ENCODE results near the gene SGTA. TPM values are rescaled to one million over a fixed set of nuclear protein-coding genes. Genes with fewer than 3 reads are reported as not detected.

Gene SGTA
- total RNA-seq, 4 donors from 2014 or later: 43.4 to 86.8 (median 73.4) TPM

DNA sequence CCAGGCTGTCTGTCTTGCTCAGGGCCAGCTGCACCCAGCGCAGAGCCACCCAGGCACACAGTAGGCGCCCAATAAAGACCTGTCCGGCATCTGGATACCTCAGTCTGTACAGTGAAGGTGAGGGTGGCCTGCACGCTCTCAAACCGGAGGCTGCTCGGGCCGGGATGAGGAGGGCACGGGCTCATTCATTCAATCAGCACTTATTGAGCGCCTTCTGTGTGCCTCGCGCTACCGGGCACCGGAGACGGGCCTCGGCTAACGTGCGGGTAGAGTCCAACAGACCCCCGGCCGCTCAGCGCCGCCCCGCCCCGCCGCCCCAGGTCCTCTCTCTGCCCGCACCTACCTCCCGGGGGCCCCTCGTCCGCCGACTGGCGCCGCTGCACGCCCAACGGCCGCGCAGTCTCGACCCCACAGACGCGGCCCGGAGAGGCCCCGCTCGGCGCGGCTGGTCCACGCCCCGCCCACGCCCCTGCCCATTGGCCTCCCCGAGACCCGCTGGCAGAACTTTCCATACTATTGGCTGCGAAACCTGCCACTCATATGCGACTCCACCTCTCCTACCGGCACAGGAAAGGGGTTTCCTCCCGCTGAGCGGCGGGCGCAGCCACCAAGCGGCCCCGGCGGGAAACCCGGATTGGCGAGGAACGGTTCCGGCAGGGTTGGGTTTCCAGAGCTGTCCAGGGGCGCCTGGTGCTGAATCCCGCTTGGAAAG is 43.3 kb downstream of the SGTA start, which contains the start of gene SLC39A3:
Gene SLC39A3, minus strand, starts transcription at position 416 of the 712 bp plus-strand sequence. CDS start 2,760 bp downstream, outside the sequence.
- intact Hi-C loops (cut with DNase I): no loop called here
- peak within 1 kb of the TSS; percentile 53 to 94 (median 93) for H3K4me3 ChIP-seq (replicated peaks in 1 of 3)
- H3K4me1 ChIP-seq: peaks cover 7 to 9% of the 10 kb centered on the region in 2 donors
- peak; percentile 98 to 99 for DNase-seq
- peaks cover 7 to 11% of the 10 kb centered on the region in 2 donors for H3K36me3 ChIP-seq
- WGBS, 2 donors: 0 to 1% methylated on average over 31 of the region's 64 CpGs
- H3K9me3 ChIP-seq: no peaks in the 10 kb centered on the region
- H3K27ac ChIP-seq: no peak within 1 kb of the TSS
- H3K27me3 ChIP-seq: no peaks in the 10 kb centered on the region
- no peak for TF ChIP-seq POLR2A (IDR thresholded peaks at IDR 0.05)
- TF ChIP-seq, protein P1, sequence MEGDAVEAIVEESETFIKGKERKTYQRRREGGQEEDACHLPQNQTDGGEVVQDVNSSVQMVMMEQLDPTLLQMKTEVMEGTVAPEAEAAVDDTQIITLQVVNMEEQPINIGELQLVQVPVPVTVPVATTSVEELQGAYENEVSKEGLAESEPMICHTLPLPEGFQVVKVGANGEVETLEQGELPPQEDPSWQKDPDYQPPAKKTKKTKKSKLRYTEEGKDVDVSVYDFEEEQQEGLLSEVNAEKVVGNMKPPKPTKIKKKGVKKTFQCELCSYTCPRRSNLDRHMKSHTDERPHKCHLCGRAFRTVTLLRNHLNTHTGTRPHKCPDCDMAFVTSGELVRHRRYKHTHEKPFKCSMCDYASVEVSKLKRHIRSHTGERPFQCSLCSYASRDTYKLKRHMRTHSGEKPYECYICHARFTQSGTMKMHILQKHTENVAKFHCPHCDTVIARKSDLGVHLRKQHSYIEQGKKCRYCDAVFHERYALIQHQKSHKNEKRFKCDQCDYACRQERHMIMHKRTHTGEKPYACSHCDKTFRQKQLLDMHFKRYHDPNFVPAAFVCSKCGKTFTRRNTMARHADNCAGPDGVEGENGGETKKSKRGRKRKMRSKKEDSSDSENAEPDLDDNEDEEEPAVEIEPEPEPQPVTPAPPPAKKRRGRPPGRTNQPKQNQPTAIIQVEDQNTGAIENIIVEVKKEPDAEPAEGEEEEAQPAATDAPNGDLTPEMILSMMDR (IDR thresholded peaks at IDR 0.05): peak in 3 of 6 experiments; percentile 12 to 38 (median 38)

DNA sequence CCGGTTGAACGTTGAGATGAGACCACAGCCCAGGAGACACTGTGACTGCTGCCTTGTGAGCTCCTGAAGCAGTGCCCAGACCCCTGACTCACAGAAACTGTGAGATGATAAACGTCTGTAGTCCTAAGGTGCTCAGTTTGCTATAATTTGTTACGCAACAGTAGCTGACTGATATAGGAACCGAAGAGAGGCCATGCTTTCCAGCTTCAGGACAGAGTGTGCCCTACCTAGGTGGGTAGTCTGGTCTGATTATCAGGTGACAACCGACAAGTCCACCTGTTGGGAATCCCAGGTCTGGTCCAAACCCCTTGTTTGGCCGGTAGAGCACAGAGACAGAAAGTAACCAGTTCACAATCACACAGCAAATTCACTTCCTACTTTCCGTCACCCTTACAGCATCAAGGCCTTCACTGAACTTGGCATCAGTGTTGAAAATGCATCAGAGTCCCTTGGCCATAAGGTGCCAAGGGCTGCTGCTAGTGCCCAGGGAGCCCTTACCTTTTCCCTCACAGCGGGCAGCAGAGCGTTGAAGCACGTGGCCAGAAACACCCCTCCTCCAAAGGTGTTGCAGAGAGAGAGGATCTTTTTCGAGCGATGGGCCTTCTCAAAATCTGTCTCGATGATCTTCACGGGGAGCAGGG is 46.4 kb downstream of the SGTA start:
- Histone ChIP-seq H3K36me3 (peaks cover 12 to 16% of the 10 kb centered on the region in 2 donors), H3K4me1 (peaks cover 7 to 9% of the 10 kb centered on the region in 2 donors)
- TF ChIP-seq POLR2A (IDR thresholded peaks at IDR 0.05): no peak
- TF ChIP-seq, protein P1 (IDR thresholded peaks at IDR 0.05): no peak

DNA sequence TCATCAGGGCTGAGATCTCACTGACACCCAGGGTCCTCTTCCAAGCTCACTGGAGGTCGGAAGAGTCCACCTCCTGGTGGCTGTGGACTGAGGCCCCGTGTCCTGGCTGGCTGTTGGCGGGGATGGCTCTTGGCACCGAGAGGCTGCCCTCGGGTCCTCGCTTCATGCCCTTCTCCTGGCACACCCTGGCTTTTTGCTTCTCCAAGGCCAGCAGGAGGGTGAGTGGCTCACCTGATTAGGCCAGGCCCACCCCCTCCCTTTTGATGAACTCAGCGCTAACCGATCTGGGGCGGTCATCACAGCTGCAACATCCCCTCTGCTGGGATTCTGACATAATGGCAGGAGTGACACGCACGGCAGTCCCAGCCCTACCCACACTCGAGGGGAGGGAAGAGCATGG is 47.7 kb downstream of the SGTA start:
- no peak overlapping the region for H3K27ac ChIP-seq

More for the DNA sequence above, 46.4 kb downstream of the SGTA start:
- Histone ChIP-seq H3K27ac (no peak overlapping the region), H3K9me3 (no peaks in the 10 kb centered on the region), H3K27me3 (no peaks in the 10 kb centered on the region), H3K4me3 (replicated peaks in 1 of 3) (no peak overlapping the region)
- WGBS, 2 donors: 96 to 98% methylated on average over 13 to 14 of the region's 15 CpGs
- intact Hi-C loops (cut with DNase I): no loop called here
- DNase-seq: no peak

DNA sequence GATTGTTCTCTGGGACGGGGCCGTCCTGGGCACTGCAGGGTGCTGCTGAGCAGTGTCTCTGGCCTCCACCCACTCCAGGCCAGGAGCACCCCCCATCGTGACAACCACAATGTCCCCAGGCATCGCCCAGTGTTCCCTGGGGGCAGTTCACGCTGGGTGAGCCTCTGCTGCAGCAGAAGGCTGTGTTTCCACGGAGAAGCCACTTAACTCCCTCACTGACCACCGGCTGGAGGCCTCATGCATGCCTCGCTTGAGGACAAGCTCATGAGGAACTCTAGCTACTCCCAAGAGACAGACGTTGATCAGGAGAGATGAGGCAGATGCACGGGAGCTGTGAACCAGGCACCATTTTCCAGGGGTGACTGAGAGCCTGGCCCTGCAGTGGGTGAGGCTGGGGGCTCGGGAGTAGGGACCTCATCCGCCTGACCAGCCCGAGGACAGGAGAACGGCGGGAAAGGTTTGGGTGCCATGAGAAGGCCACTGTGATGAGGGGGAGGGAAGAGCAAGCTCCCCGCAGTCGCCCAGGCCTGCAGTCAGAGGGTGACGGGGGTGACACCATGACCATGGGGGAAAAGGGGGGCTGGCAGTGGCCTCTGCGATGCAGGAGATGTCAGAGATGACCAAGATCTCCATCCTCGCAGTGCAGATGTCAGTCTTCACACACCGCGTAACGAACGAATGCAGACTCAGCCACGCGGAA is 48.3 kb downstream of the SGTA start:
- intact Hi-C loops (cut with DNase I): no loop called here
- Histone ChIP-seq H3K4me1 (peaks cover 7 to 9% of the 10 kb centered on the region in 2 donors), H3K27me3 (no peaks in the 10 kb centered on the region), H3K4me3 (replicated peaks in 1 of 3) (no peak overlapping the region), H3K27ac (no peak overlapping the region), H3K36me3 (peaks cover 12 to 16% of the 10 kb centered on the region in 2 donors), H3K9me3 (no peaks in the 10 kb centered on the region)
- TF ChIP-seq, protein P1 (IDR thresholded peaks at IDR 0.05): no peak
- no peak for TF ChIP-seq POLR2A (IDR thresholded peaks at IDR 0.05)
- 89 to 92% methylated on average over 23 to 26 of the region's 26 CpGs for WGBS, 2 donors
- DNase-seq: no peak

More for the DNA sequence above, 47.7 kb downstream of the SGTA start:
- peaks cover 12 to 16% of the 10 kb centered on the region in 2 donors for H3K36me3 ChIP-seq
- peaks cover 7 to 9% of the 10 kb centered on the region in 2 donors for H3K4me1 ChIP-seq
- TF ChIP-seq, protein P1 (IDR thresholded peaks at IDR 0.05): no peak
- TF ChIP-seq POLR2A (IDR thresholded peaks at IDR 0.05): no peak
- intact Hi-C loops (cut with DNase I): no loop called here
- H3K4me3 ChIP-seq (replicated peaks in 1 of 3): no peak overlapping the region
- WGBS, 2 donors: 93 to 94% methylated on average over 9 to 12 of the region's 12 CpGs
- no peaks in the 10 kb centered on the region for H3K27me3 ChIP-seq
- DNase-seq: no peak
- H3K9me3 ChIP-seq: no peaks in the 10 kb centered on the region

All from thyroid gland (tissue), 4 donors.